Thoracic aorta (tissue), 2 donors: Measurements from ENCODE around the gene TRPT1. TPM values are rescaled to one million over a fixed set of nuclear protein-coding genes. Genes with fewer than 3 reads are reported as not detected.

Experiments
- ATAC-seq: fragments of 150-250 bp; one replicate; pipeline ENCODE4 v1.8.0; 2017; ENCODE audit warnings: low read depth; ENCODE audit not compliant: insufficient number of reproducible peaks, low FRiP score
- DNase-seq: peaks from one replicate; pipeline ENCODE4 v3.0.0-alpha.2; 2020; ENCODE audit warnings: low spot score
- H3K27ac ChIP-seq, 2 donors: fragments of 200-600 bp; sonication (generic); 1 replicate in 1 of 2; 2 replicates in 1 of 2; pipeline ENCODE4 v1.5.1; 2016; ENCODE audit warnings: mild to moderate bottlenecking in 2 of 2, moderate library complexity in 2 of 2
- H3K27me3 ChIP-seq: fragments of 200-600 bp; sonication (generic); replicated peaks from 2 replicates; pipeline ENCODE4 v1.6.0; 2016; ENCODE audit warnings: mild to moderate bottlenecking; ENCODE audit not compliant: insufficient read depth
- H3K36me3 ChIP-seq: fragments of 200-600 bp; sonication (generic); one replicate; pipeline ENCODE4 v1.5.1; 2016
- H3K4me1 ChIP-seq, 2 donors: fragments of 200-600 bp; sonication (generic); 1 replicate in 1 of 2; 2 replicates in 1 of 2; pipeline versions ENCODE4 v1.5.1 to v1.6.0; 2016; ENCODE audit warnings: low read depth in 2 of 2, mild to moderate bottlenecking in 1 of 2; ENCODE audit not compliant: control insufficient read depth in 1 of 2
- H3K4me3 ChIP-seq: fragments of 200-600 bp; sonication (generic); 2 replicates; pipeline ENCODE4 v1.5.1; 2016; ENCODE audit warnings: mild to moderate bottlenecking
- H3K9me3 ChIP-seq: fragments of 200-600 bp; sonication (generic); 2 replicates; pipeline ENCODE4 v1.5.1; 2016
- total RNA-seq, 2 donors: library from RNA; depleted of rRNA; stranded (reverse); fragments of >200 nt; gene quantifications; one replicate each; pipeline versions ENCODE4 v1.1.0 to v1.2.3, GENCODE V29; 2016
- TF ChIP-seq, protein P1 (sequence below): fragments of 200-600 bp; sonication (generic); IDR thresholded peaks from one replicate; pipeline ENCODE4 v1.5.1; 2019; ENCODE audit warnings: antibody characterized with exemption

Gene TRPT1
- total RNA-seq, 2 donors from 2014 or later, result 67.2 to 95.3 TPM

DNA sequence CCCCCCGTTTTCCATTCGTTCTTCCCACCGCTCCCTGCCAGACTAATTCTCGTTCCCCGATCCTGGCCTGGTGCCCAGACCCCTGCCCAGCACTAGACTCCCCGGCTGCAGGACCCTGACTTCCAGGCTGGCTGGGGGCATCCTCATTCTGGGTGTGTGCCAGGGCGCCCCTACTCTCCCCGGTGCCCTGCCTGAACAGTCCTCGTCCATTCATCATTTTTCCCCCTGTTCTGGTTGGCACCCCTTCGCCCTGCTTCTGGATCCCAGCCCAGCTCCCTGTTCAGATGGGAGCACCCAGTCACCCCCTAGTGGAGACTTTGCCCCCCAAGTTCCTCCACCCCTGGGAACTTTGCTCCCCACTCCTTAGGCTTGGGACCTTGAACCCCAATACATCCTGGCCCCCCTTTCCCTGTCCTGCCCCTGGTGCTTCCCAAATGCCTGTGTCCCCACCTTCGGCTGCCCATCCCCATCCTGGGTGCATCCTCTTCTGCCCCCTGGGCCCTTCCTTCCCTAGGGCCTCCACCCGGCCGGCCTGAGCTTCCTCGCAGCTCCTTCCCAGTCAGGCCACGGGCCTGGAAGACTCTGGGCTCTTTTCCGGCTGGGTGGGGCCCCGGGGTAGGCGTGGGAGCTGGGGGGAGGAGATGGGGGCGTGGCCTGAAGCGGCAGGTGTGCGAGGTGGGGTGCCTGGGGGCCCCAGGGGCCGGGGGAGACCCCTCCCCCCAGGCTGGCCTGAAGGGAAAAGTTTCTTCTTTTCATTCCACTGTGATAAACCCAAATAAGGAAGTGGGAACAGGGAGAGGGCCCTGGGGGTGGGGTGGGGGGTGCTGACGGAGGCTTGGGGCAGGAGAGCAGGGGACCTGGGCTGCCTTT lies 26.3 kb upstream of the TRPT1 start:
- H3K27ac ChIP-seq, result peak overlapping the region; percentile 61 to 63
- peaks cover 16% of the 10 kb centered on the region for H3K36me3 ChIP-seq
- peaks cover 19 to 37% of the 10 kb centered on the region in 2 donors for H3K4me1 ChIP-seq
- TF ChIP-seq, protein P1, sequence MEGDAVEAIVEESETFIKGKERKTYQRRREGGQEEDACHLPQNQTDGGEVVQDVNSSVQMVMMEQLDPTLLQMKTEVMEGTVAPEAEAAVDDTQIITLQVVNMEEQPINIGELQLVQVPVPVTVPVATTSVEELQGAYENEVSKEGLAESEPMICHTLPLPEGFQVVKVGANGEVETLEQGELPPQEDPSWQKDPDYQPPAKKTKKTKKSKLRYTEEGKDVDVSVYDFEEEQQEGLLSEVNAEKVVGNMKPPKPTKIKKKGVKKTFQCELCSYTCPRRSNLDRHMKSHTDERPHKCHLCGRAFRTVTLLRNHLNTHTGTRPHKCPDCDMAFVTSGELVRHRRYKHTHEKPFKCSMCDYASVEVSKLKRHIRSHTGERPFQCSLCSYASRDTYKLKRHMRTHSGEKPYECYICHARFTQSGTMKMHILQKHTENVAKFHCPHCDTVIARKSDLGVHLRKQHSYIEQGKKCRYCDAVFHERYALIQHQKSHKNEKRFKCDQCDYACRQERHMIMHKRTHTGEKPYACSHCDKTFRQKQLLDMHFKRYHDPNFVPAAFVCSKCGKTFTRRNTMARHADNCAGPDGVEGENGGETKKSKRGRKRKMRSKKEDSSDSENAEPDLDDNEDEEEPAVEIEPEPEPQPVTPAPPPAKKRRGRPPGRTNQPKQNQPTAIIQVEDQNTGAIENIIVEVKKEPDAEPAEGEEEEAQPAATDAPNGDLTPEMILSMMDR, result peak; percentile 16
- ATAC-seq (no peak), DNase-seq (no peak)
- H3K4me3 ChIP-seq, result peak overlapping the region; percentile 82
- no peaks in the 10 kb centered on the region for H3K9me3 ChIP-seq
- H3K27me3 ChIP-seq, result no peaks in the 10 kb centered on the region

DNA sequence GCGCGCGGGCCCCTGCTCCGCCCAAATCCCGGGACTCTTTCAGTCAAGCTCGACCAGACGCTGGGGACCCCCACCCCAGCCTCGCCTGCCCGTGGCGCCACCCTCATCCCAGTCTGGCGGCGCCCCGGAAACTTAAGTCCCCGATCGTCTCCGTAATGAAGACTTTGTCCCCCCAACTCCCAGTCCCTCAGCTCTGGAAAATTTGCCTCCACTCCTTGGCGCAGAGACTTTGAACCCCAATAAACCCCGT lies 25.7 kb upstream of the TRPT1 start:
- Histone ChIP-seq H3K27ac (peak overlapping the region; percentile 61 to 63), H3K4me1 (peaks cover 19 to 37% of the 10 kb centered on the region in 2 donors), H3K27me3 (no peaks in the 10 kb centered on the region)

DNA sequence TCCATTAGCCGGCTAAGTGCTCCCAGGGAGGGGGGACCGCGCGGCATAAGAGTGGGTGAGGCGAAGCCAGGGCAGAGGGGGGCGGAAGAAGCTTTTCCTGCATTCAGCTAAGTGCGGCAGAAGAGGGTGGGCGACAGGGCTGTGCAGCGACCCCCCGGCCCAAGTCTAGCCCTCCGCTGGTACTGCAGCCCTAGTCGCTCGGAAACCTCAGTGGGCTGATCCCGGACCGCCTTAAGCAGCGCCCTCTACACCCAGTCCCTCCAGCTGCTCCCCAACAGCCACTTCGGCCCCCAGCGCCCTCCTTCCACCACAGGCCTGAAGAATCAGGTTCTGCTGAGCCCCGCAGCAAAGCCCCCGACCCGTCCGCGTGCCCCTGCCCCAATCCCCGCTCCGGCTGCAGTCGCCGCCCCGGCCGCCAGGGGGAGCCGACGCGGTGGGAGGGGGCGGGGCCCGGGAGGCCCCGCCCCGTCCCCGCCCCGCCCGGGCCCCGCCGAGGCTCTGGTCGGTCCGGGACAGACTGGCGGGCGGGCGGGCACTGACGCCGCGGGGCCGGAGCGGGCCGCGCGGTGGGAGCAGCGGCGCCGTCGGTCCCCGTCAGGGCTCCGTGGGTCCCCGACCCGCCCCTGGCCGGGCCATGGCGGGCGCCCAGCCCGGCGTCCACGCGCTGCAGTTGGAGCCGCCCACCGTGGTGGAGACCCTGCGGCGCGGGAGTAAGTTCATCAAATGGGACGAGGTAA lies 25.2 kb upstream of the TRPT1 start, which contains the start of gene PLCB3:
Gene PLCB3, plus strand, starts transcription at position 515 of the 737 bp plus-strand sequence. Its CDS starts 120 bp downstream, at position 635.
- peaks cover 19 to 37% of the 10 kb centered on the region in 2 donors for H3K4me1 ChIP-seq
- H3K36me3 ChIP-seq, result peaks cover 10% of the 10 kb centered on the region
- H3K4me3 ChIP-seq, result peak within 1 kb of the TSS; percentile 82
- no peaks in the 10 kb centered on the region for H3K9me3 ChIP-seq
- TF ChIP-seq, protein P1, result peak; percentile 82
- ATAC-seq (peak; percentile 14), DNase-seq (no peak)
- H3K27ac ChIP-seq, result peak within 1 kb of the TSS; percentile 61 to 63
- no peaks in the 10 kb centered on the region for H3K27me3 ChIP-seq

More for the DNA sequence above, 25.7 kb upstream of the TRPT1 start:
- no peak for DNase-seq
- Histone ChIP-seq H3K36me3 (peaks cover 15% of the 10 kb centered on the region), H3K9me3 (no peaks in the 10 kb centered on the region), H3K4me3 (peak overlapping the region; percentile 82)
- ATAC-seq, result no peak
- TF ChIP-seq, protein P1, result no peak

DNA sequence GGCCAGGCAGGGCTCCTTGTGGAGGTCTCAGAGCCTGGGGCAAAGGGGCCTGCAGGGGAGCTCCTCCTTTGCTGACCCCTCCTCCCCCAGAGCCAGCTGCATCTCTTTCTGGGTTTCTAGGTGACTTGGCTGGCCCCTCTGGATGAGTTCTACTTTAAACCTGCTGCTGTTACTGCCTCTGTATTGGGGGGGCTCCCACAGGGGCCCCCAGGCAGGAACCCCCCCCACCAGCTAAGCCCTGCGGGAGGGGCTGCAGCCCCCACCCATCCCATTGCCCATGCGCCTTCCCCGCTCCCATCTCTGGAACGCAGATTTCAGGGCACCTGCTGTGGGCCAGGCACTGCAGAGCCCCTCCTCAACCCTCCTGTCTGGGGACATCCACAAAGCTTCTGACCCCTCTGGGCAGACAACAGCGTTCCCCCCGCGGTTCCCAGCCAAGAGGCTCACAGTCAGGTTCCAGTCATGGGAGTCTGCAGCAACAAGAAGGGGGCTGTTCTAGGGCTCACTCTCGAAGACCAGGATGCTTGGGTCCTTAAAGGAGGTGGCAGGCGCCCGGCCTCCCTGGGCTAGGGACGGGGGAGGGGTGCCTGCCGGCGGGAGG lies 24.5 kb upstream of the TRPT1 start:
- no peaks in the 10 kb centered on the region for H3K27me3 ChIP-seq
- peak overlapping the region; percentile 82 for H3K4me3 ChIP-seq
- ATAC-seq, result no peak
- no peak for DNase-seq
- peaks cover 19 to 44% of the 10 kb centered on the region in 2 donors for H3K4me1 ChIP-seq
- TF ChIP-seq, protein P1, result no peak
- peaks cover 5% of the 10 kb centered on the region for H3K36me3 ChIP-seq
- no peaks in the 10 kb centered on the region for H3K9me3 ChIP-seq
- H3K27ac ChIP-seq, result no peak overlapping the region
